ENCODE results near the gene TP53I11. TPM values are rescaled to one million over a fixed set of nuclear protein-coding genes. Genes with fewer than 3 reads are reported as not detected.

TP53I11 gene
- total and polyA plus RNA-seq, 2 donors (not counting 3 experiments of a cell fraction or from before 2014, with no cell fraction given), result 31.5 to 79.4 TPM

- intact Hi-C loops (cut with micrococcal nuclease), result no loop called here
- FAIRE-seq (no peak), DNase-seq (ENCODE audit: low read depth, low spot score) (no peak)
- H3K36me3 ChIP-seq (ENCODE audit: control insufficient read depth in 2 of 2, extremely low read depth in 1 of 2, insufficient read depth in 2 of 2, low read length in 2 of 2), result no peaks in the 10 kb centered on the region
- H2AFZ ChIP-seq (ENCODE audit: low read depth, low read length), result no peak overlapping the region
- no peaks in the 10 kb centered on the region for H3K27me3 ChIP-seq (ENCODE audit: control insufficient read depth in 2 of 2, insufficient read depth in 2 of 2, low read length in 2 of 2)
- H3K79me2 ChIP-seq (ENCODE audit: control insufficient read depth, insufficient read depth, low read length), result no peaks in the 10 kb centered on the region
- ChIA-PET POLR2A (no interaction called here), CTCF (interaction anchor here (1.0 to 3.1 kb wide), 2 partner anchors 20 to 290 kb away, joined by 4 to 14 read pairs; no protein-coding TSS in a partner anchor)
- no peak overlapping the region for H3K27ac ChIP-seq (ENCODE audit: insufficient read depth, low read depth, low read length)
- no peaks in the 10 kb centered on the region for H4K20me1 ChIP-seq (replicated peaks; ENCODE audit: control insufficient read depth, extremely low read depth, insufficient read depth, low read length)
- H3K4me3 ChIP-seq (replicated peaks in 1 of 3; ENCODE audit: insufficient read depth in 1 of 3, low read depth in 1 of 3, low read length in 3 of 3), result no peak overlapping the region
- TF ChIP-seq POLR2A (IDR thresholded peaks at IDR 0.05; ENCODE audit: low read depth, low read length) (no peak), CTCF (IDR thresholded peaks at IDR 0.05; ENCODE audit: extremely low read depth in 1 of 2, insufficient read depth in 1 of 2, low read depth in 1 of 2, low read length in 2 of 2) (no peak), GATA2 (IDR thresholded peaks at IDR 0.05; ENCODE audit: insufficient read depth, insufficient read length, low read depth, low read length) (no peak), JUN (IDR thresholded peaks at IDR 0.05; ENCODE audit: borderline replicate concordance, insufficient read depth, insufficient read length, low read depth) (no peak), EZH2 (IDR thresholded peaks at IDR 0.05; ENCODE audit: borderline replicate concordance, low read depth, low read length, severe bottlenecking) (no peak), POLR2AphosphoS5 (IDR thresholded peaks at IDR 0.05; ENCODE audit: insufficient read depth, low read depth, low read length) (no peak), MAX (IDR thresholded peaks at IDR 0.05; ENCODE audit: insufficient read depth, insufficient read length) (no peak), MYC (IDR thresholded peaks at IDR 0.05; ENCODE audit: low read depth, low read length) (no peak), FOS (IDR thresholded peaks at IDR 0.05; ENCODE audit: borderline replicate concordance, insufficient read depth, low read length) (no peak)
- H3K4me1 ChIP-seq (ENCODE audit: control insufficient read depth, extremely low read depth, insufficient read depth, low read length), result no peaks in the 10 kb centered on the region
- no peak overlapping the region for H3K4me2 ChIP-seq (ENCODE audit: insufficient read depth, low read length)
- dilution Hi-C loops (cut with MboI; ENCODE audit: extremely low pct_ligation_motif_present, low sequenced_read_pairs), result no loop called here
- no peaks in the 10 kb centered on the region for H3K9me3 ChIP-seq (replicated peaks; ENCODE audit: control insufficient read depth, insufficient read depth, low read length)
- H3K9ac ChIP-seq (replicated peaks; ENCODE audit: extremely low read depth, insufficient read depth, low read length), result no peak overlapping the region
- no TSS peak for BruUV-seq (replicated peaks)
- no peaks in the 10 kb centered on the region for H3K9me1 ChIP-seq (replicated peaks; ENCODE audit: control insufficient read depth, extremely low read depth, insufficient read depth, low read length)
These were observed 44.0 kb downstream of the TP53I11 start for GRCh38 chr11:44906649-44907048.

All from endothelial cell of umbilical vein (primary cell).